Vagina (tissue), 2 donors: ENCODE results near the gene VWA1. TPM values are rescaled to one million over a fixed set of nuclear protein-coding genes. Genes with fewer than 3 reads are reported as not detected.

Experiments used
- DNase-seq, 2 donors: peaks; one replicate each; pipeline ENCODE4 v3.0.0-alpha.2; 2017; ENCODE audit errors: extremely low spot score in 2 of 2
- H3K27ac ChIP-seq: fragments of 200-600 bp; sonication (generic); one replicate; pipeline ENCODE4 v1.5.1; 2019
- H3K27me3 ChIP-seq: fragments of 200-600 bp; sonication (generic); one replicate; pipeline ENCODE4 v1.5.1; 2019
- H3K36me3 ChIP-seq, 2 donors: fragments of 200-600 bp; sonication (generic); one replicate each; pipeline ENCODE4 v1.5.1; 2017 to 2019
- H3K4me1 ChIP-seq: fragments of 200-600 bp; sonication (generic); one replicate; pipeline ENCODE4 v1.5.1; 2019
- H3K4me3 ChIP-seq, 2 donors: fragments of 200-600 bp; sonication (generic); 1 replicate in 1 of 2; 2 replicates in 1 of 2; pipeline ENCODE4 v1.5.1; 2016 to 2019
- H3K9me3 ChIP-seq: fragments of 200-600 bp; sonication (generic); one replicate; pipeline ENCODE4 v1.5.1; 2019
- CTCF ChIP-seq, 3 experiments: fragments of 450-650 bp in 2 of 3; fragments of 200-600 bp in 1 of 3; sonication (generic) in 1 of 3; IDR thresholded peaks; one replicate each; pipeline ENCODE4 v1.5.1; 2017 to 2019; ENCODE audit warnings: antibody characterized with exemption in 3 of 3, mild to moderate bottlenecking in 2 of 3, moderate library complexity in 2 of 3
- POLR2A ChIP-seq, 2 donors: fragments of 450-650 bp; IDR thresholded peaks; one replicate each; pipeline ENCODE4 v1.6.1; 2017; ENCODE audit warnings: antibody characterized with exemption in 2 of 2, mild to moderate bottlenecking in 2 of 2, moderate library complexity in 2 of 2
- POLR2AphosphoS5 ChIP-seq, 2 donors: sonication (generic); formaldehyde crosslinking; IDR thresholded peaks; one replicate each; pipeline ENCODE4 v1.9.0; 2017; ENCODE audit warnings: antibody characterized with exemption in 2 of 2, mild to moderate bottlenecking in 2 of 2, low read depth in 1 of 2; ENCODE audit not compliant: insufficient read depth in 1 of 2
- intact Hi-C: fragments of 100-400 bp; cut with DNase I; formaldehyde crosslinking; loops from one replicate; pipeline ENCODE4 v1.15.1; 2023
- total RNA-seq: library from RNA; depleted of rRNA; stranded (reverse); fragments of >200 nt; gene quantifications from one replicate; pipeline ENCODE4 v1.2.3, GENCODE V29; 2016

VWA1 gene
- total RNA-seq, 1 donor from 2014 or later, result 35.8 TPM

- intact Hi-C loops, result no loop called here
- peaks cover 77% of the 10 kb centered on the region for H3K4me1 ChIP-seq
- no peaks in the 10 kb centered on the region for H3K36me3 ChIP-seq
- TF ChIP-seq CTCF (IDR thresholded peaks at IDR 0.05) (no peak), POLR2AphosphoS5 (IDR thresholded peaks at IDR 0.05; ENCODE audit: insufficient read depth in 1 of 2, low read depth in 1 of 2) (no peak), POLR2A (IDR thresholded peaks at IDR 0.05) (no peak)
- H3K27ac ChIP-seq, result peak overlapping the region; percentile 90
- no peaks in the 10 kb centered on the region for H3K9me3 ChIP-seq
- H3K4me3 ChIP-seq, result peak overlapping the region; percentile 56 to 84
- no peak for DNase-seq
- no peaks in the 10 kb centered on the region for H3K27me3 ChIP-seq
Measured at GRCh38 chr1:1434824-1435105, 725 bp upstream of the VWA1 start.

GRCh38 chr1:1435911-1436629 lies 580 bp downstream of the VWA1 start:
- Histone ChIP-seq H3K27ac (peak overlapping the region; percentile 63), H3K27me3 (no peaks in the 10 kb centered on the region), H3K9me3 (no peaks in the 10 kb centered on the region), H3K4me1 (peaks cover 73% of the 10 kb centered on the region), H3K4me3 (peak overlapping the region; percentile 56 to 84), H3K36me3 (no peaks in the 10 kb centered on the region)
- TF ChIP-seq POLR2AphosphoS5 (IDR thresholded peaks at IDR 0.05; ENCODE audit: insufficient read depth in 1 of 2, low read depth in 1 of 2) (no peak), CTCF (IDR thresholded peaks at IDR 0.05) (no peak), POLR2A (IDR thresholded peaks at IDR 0.05) (no peak)
- intact Hi-C loops, result no loop called here
- DNase-seq, result no peak

GRCh38 chr1:1436630-1437032 lies 1.1 kb downstream of the VWA1 start:
- DNase-seq, result no peak
- no peaks in the 10 kb centered on the region for H3K36me3 ChIP-seq
- TF ChIP-seq POLR2A (IDR thresholded peaks at IDR 0.05) (no peak), POLR2AphosphoS5 (IDR thresholded peaks at IDR 0.05; ENCODE audit: insufficient read depth in 1 of 2, low read depth in 1 of 2) (no peak), CTCF (IDR thresholded peaks at IDR 0.05) (no peak)
- peak overlapping the region; percentile 56 to 84 for H3K4me3 ChIP-seq
- H3K4me1 ChIP-seq, result peaks cover 73% of the 10 kb centered on the region
- peak overlapping the region; percentile 63 for H3K27ac ChIP-seq
- H3K27me3 ChIP-seq, result no peaks in the 10 kb centered on the region
- no peaks in the 10 kb centered on the region for H3K9me3 ChIP-seq
- intact Hi-C loops, result no loop called here

DNA sequence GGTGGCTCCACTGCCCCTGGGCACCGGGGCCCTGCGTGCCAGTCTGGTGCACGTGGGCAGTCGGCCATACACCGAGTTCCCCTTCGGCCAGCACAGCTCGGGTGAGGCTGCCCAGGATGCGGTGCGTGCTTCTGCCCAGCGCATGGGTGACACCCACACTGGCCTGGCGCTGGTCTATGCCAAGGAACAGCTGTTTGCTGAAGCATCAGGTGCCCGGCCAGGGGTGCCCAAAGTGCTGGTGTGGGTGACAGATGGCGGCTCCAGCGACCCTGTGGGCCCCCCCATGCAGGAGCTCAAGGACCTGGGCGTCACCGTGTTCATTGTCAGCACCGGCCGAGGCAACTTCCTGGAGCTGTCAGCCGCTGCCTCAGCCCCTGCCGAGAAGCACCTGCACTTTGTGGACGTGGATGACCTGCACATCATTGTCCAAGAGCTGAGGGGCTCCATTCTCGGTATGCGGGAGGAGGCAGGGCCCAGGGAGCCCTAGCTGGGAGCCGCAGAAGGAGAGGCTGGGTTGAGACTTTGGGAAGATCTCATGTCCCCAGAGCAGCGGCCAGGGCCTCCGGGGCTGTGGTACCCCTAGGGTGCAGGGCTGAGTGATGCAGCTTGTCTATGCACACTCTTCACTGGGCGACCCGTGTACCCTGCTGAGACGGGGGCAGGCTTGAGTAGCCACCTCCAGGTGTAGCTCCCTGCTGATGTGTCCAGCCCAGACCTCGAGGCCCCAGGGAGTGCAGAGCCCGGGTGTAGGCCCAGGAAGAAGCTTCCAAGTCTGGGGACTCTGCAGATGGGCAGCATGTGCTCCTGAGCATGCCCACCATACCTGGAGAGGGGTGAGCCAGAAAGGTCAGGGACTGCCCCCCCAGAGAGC lies 1.8 kb downstream of the VWA1 start:
- intact Hi-C loops, result no loop called here
- no peak for DNase-seq
- no peaks in the 10 kb centered on the region for H3K27me3 ChIP-seq
- peaks cover 68% of the 10 kb centered on the region for H3K4me1 ChIP-seq
- peak overlapping the region; percentile 63 for H3K27ac ChIP-seq
- no peaks in the 10 kb centered on the region for H3K36me3 ChIP-seq
- H3K9me3 ChIP-seq, result no peaks in the 10 kb centered on the region
- no peak for TF ChIP-seq CTCF (IDR thresholded peaks at IDR 0.05)
- no peak for TF ChIP-seq POLR2A (IDR thresholded peaks at IDR 0.05)
- peak overlapping the region; percentile 56 to 84 for H3K4me3 ChIP-seq

DNA sequence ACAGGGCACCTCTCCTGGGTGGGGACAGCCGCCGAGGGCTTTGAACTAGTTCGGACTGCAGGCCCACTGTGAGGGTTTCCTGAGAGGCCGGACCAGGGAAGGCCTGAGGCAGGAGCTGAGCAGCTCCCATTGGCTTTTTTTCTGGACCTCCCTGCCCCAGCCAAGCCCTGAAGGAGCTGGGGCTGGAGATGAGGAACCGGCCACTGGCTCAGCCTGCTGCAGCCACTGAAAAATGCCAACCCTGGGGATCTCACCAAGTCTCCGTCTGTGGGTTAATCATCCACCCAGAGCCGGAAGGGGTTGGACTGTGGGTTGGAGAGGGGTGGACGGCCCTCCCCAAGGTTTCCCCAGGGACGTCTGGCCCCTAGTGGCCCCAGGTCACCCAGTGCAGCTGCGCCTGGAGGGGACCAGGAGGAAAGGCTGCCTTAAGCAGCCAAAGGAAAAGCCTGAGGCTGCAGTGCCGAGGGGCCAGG lies 2.5 kb downstream of the VWA1 start:
- intact Hi-C loops, result no loop called here
- H3K27ac ChIP-seq, result no peak overlapping the region
- no peak overlapping the region for H3K4me3 ChIP-seq
- TF ChIP-seq POLR2A (IDR thresholded peaks at IDR 0.05) (no peak), POLR2AphosphoS5 (IDR thresholded peaks at IDR 0.05; ENCODE audit: insufficient read depth in 1 of 2, low read depth in 1 of 2) (no peak), CTCF (IDR thresholded peaks at IDR 0.05) (no peak)
- no peak for DNase-seq
- no peaks in the 10 kb centered on the region for H3K27me3 ChIP-seq
- H3K4me1 ChIP-seq, result peaks cover 61% of the 10 kb centered on the region
- H3K36me3 ChIP-seq, result no peaks in the 10 kb centered on the region
- H3K9me3 ChIP-seq, result no peaks in the 10 kb centered on the region
